Frontal cortex (tissue), 4 donors: ENCODE data around the gene SPRED2. TPM values are rescaled to one million over a fixed set of nuclear protein-coding genes. Genes with fewer than 3 reads are reported as not detected.
A peak's percentile ranks its signal among the peaks of the same experiment; 100 is the strongest.

Experiments used
- DNase-seq, 2 donors: peaks; one replicate each; pipeline ENCODE4 v3.0.0; 2012; ENCODE audit warnings: low spot score in 2 of 2
- FAIRE-seq: peaks from 2 replicates; lab custom pipeline; 2012; peaks lifted over from hg19 to GRCh38; lab: Jason Lieb, UNC
- total RNA-seq: library from RNA; depleted of rRNA; stranded (reverse); fragments of >200 nt; gene quantifications from one replicate; pipeline ENCODE4 v1.2.3, GENCODE V29; 2014
- donor health status: control.
- donor health status: control.
- donor health status: control.

Gene SPRED2
- total RNA-seq: 8.2 TPM

- peak; percentile 75 to 76 for DNase-seq
- no peak for FAIRE-seq
Measured at GRCh38 chr2:65432227-65433190, at the start of gene SPRED2. Gene SPRED2 (minus strand): TSS chr2:65432599. CDS start chr2:65431987, 612 bp downstream.

GRCh38 chr2:65481961-65482360, 49.6 kb upstream of the SPRED2 start:
- DNase-seq: no peak
- FAIRE-seq: no peak

- FAIRE-seq: no peak
Measured at GRCh38 chr2:65479524-65479923, 47.1 kb upstream of the SPRED2 start.

GRCh38 chr2:65478498-65479135, 46.2 kb upstream of the SPRED2 start:
- FAIRE-seq (no peak), DNase-seq (no peak)

More at GRCh38 chr2:65479524-65479923, 47.1 kb upstream of the SPRED2 start:
- DNase-seq: no peak

- DNase-seq (no peak), FAIRE-seq (no peak)
Measured at GRCh38 chr2:65477590-65477989, 45.2 kb upstream of the SPRED2 start.

GRCh38 chr2:65476778-65477177, 44.4 kb upstream of the SPRED2 start:
- FAIRE-seq (no peak), DNase-seq (no peak)

- FAIRE-seq (no peak), DNase-seq (no peak)
Measured at GRCh38 chr2:65475000-65475399, 42.6 kb upstream of the SPRED2 start.

GRCh38 chr2:65473045-65473444, 40.6 kb upstream of the SPRED2 start:
- DNase-seq: no peak
- FAIRE-seq: no peak

GRCh38 chr2:65471409-65471808, 39.0 kb upstream of the SPRED2 start:
- no peak for FAIRE-seq
- no peak for DNase-seq

GRCh38 chr2:65466551-65466950, 34.2 kb upstream of the SPRED2 start:
- no peak for DNase-seq
- no peak for FAIRE-seq

- DNase-seq (no peak), FAIRE-seq (no peak)
Measured at GRCh38 chr2:65465857-65466256, 33.5 kb upstream of the SPRED2 start.

GRCh38 chr2:65465124-65465523, 32.7 kb upstream of the SPRED2 start:
- no peak for DNase-seq
- FAIRE-seq: no peak

GRCh38 chr2:65464604-65465003, 32.2 kb upstream of the SPRED2 start:
- DNase-seq (no peak), FAIRE-seq (no peak)

- FAIRE-seq: no peak
- DNase-seq: no peak
Measured at GRCh38 chr2:65458999-65459398, 26.6 kb upstream of the SPRED2 start.

- DNase-seq (no peak), FAIRE-seq (no peak)
Measured at GRCh38 chr2:65456886-65457285, 24.5 kb upstream of the SPRED2 start.

GRCh38 chr2:65456064-65456463, 23.7 kb upstream of the SPRED2 start:
- no peak for DNase-seq

GRCh38 chr2:65453916-65454315, 21.5 kb upstream of the SPRED2 start:
- no peak for DNase-seq
- FAIRE-seq: no peak

More at GRCh38 chr2:65456064-65456463, 23.7 kb upstream of the SPRED2 start:
- FAIRE-seq: no peak

- no peak for FAIRE-seq
- no peak for DNase-seq
Measured at GRCh38 chr2:65452150-65452895, 19.9 kb upstream of the SPRED2 start.

- FAIRE-seq (no peak), DNase-seq (no peak)
Measured at GRCh38 chr2:65450810-65451209, 18.4 kb upstream of the SPRED2 start.

- no peak for DNase-seq
- FAIRE-seq: no peak
Measured at GRCh38 chr2:65450393-65450792, 18.0 kb upstream of the SPRED2 start.
